MCF 10A (cell line): Measurements from ENCODE around the gene CCDC61. TPM values are rescaled to one million over a fixed set of nuclear protein-coding genes. Genes with fewer than 3 reads are reported as not detected.

Experiments used
- BruUV-seq: library from RNA; stranded (reverse); fragments of 400-500 nt; replicated peaks from 2 replicates; lab custom pipeline; 2021; lab: Mats Ljungman, UMichigan
- CTCF ChIA-PET: fragments of 300-600 bp; sonication (Branson Sonifier 250); formaldehyde crosslinking; extraction: SDS; loops from one replicate; lab custom pipeline; 2021; ENCODE audit warnings: antibody characterized with exemption, inconsistent platforms; lab: Yijun Ruan, JAX
- POLR2A ChIA-PET: fragments of 300-600, 350-650 bp; sonication (Branson Sonifier 250); formaldehyde crosslinking; extraction: SDS; loops from one replicate; lab custom pipeline; 2020; ENCODE audit warnings: antibody characterized with exemption, inconsistent platforms; lab: Yijun Ruan, JAX
- DNase-seq: peaks from one replicate; pipeline ENCODE4 v3.0.0-alpha.2; 2018; ENCODE audit not compliant: unreplicated experiment
- H3K27ac Mint-ChIP-seq: one replicate; pipeline ENCODE4 v1.8.0; 2022; ENCODE audit warnings: mild to moderate bottlenecking, low read depth, mixed read lengths; ENCODE audit not compliant: unreplicated experiment
- H3K27me3 Mint-ChIP-seq: one replicate; pipeline ENCODE4 v1.8.0; 2022; ENCODE audit warnings: mixed read lengths; ENCODE audit not compliant: insufficient read depth, unreplicated experiment
- H3K36me3 Mint-ChIP-seq: one replicate; pipeline ENCODE4 v1.8.0; 2022; ENCODE audit warnings: mild to moderate bottlenecking, moderate library complexity, mixed read lengths; ENCODE audit not compliant: insufficient read depth, unreplicated experiment
- H3K4me1 Mint-ChIP-seq: one replicate; pipeline ENCODE4 v1.8.0; 2022; ENCODE audit warnings: mixed read lengths; ENCODE audit not compliant: insufficient read depth, unreplicated experiment
- H3K4me3 Mint-ChIP-seq: one replicate; pipeline ENCODE4 v1.8.0; 2022; ENCODE audit warnings: mild to moderate bottlenecking, moderate library complexity, mixed read lengths; ENCODE audit not compliant: unreplicated experiment
- H3K9me3 Mint-ChIP-seq: one replicate; pipeline ENCODE4 v1.8.0; 2022; ENCODE audit warnings: mixed read lengths; ENCODE audit not compliant: unreplicated experiment
- CTCF ChIP-seq: fragments of 200-600 bp; IDR thresholded peaks from one replicate; pipeline ENCODE4 v1.8.0; 2022; ENCODE audit warnings: antibody characterized with exemption, mild to moderate bottlenecking; ENCODE audit not compliant: unreplicated experiment
- intact Hi-C: fragments of 100-400 bp; cut with micrococcal nuclease; formaldehyde crosslinking; loops from 2 replicates; pipeline ENCODE4 v1.14.1; 2022
- total RNA-seq: library from RNA; stranded (reverse); gene quantifications from 2 replicates; pipeline ENCODE4 v1.2.3, GENCODE V29; 2022

CCDC61 gene
- total RNA-seq, 1 experiment from 2014 or later = 18.9 TPM

DNA sequence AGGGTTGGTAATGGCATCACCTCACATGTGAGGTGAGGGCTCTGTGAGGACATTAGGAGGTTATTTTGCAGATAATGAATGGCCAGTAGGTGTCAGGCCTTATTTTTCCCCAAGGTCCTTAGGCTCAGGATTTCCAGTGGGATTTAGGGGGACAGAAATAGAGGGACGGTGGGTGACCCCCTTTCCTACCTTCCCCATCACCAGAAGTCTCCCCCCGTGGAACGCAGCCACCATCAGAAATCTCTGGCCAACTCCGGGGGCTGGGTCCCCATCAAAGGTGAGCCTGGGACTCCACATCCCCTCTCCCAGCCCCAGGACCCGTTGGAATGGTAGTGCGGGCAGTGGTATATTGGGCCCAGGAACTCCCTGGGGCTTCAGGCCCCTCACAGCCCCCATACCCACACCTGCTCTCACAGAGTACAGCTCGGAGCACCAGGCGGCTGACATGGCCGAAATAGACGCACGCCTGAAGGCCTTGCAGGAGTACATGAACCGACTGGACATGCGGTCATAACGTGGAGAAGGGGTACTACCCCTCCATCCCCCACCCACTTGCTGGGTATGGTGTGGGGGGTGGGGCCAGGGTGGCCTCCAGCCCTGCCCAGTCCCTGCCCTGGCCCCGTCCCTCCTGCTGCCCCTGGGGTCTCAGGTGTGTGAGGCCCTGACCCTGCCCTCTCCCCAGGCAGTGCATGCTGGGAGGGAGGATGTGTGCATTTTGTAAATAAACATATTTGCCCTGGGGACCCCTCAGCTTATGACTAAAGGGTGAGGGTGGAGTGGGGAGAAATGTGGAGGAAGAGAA is 22.8 kb downstream of the CCDC61 start:
- Mint-ChIP-seq H3K27me3 (no peaks in the 10 kb centered on the region), H3K36me3 (peaks cover 25% of the 10 kb centered on the region), H3K9me3 (no peaks in the 10 kb centered on the region), H3K4me1 (peaks cover 31% of the 10 kb centered on the region), H3K4me3 (no peak overlapping the region), H3K27ac (no peak overlapping the region)
- TF ChIP-seq CTCF = no peak
- no TSS peak for BruUV-seq
- intact Hi-C loops = no loop called here
- POLR2A ChIA-PET = interaction anchor here (1.1 kb wide), 2 partner anchors 13 to 23 kb away, joined by 3 read pairs; partner anchors contain the start of gene CCDC61
- no peak for DNase-seq
- CTCF ChIA-PET = interaction anchor here (0.7 to 4.9 kb wide), 7 partner anchors 11 to 174 kb away, joined by 3 to 33 read pairs (median 4); no protein-coding TSS in a partner anchor

GRCh38 chr19:46018729-46019251 is 23.5 kb downstream of the CCDC61 start:
- Mint-ChIP-seq H3K9me3 (no peaks in the 10 kb centered on the region), H3K27ac (no peak overlapping the region), H3K4me1 (peaks cover 31% of the 10 kb centered on the region), H3K36me3 (peaks cover 25% of the 10 kb centered on the region), H3K4me3 (no peak overlapping the region), H3K27me3 (no peaks in the 10 kb centered on the region)
- intact Hi-C loops = no loop called here
- no TSS peak for BruUV-seq
- TF ChIP-seq CTCF = no peak
- ChIA-PET POLR2A (interaction anchor here (1.1 kb wide), 1 partner anchor 24 kb away, joined by 3 read pairs; the partner anchor contains the start of gene CCDC61), CTCF (interaction anchor here (0.6 to 4.9 kb wide), 3 partner anchors 10 to 540 kb away, joined by 3 to 33 read pairs (median 3); no protein-coding TSS in a partner anchor)
- no peak for DNase-seq

DNA sequence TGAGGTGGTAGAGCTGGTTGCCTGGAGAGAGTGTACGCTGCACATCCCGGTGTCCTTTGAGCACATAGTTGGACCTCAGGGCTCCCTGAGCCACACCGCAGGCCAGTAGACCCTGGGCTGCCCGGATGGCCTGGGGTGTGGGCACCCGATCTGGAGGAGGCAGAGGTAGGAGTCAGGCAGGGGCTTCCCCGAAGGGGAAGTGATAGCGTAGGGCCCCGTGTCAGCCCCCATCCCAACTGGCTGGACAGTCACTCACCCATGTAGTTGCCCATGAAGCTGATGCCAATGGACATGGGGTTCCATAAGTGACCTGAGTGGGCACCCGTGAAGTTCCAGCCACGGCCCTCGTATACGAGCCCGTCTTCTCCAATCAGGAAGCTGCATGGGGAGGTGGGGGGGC is 24.0 kb downstream of the CCDC61 start:
- DNase-seq = no peak
- CTCF ChIA-PET = interaction anchor here (0.5 to 11.3 kb wide), 9 partner anchors 10 to 980 kb away, joined by 3 to 216 read pairs (median 3); no protein-coding TSS in a partner anchor

More for the DNA sequence above, 24.0 kb downstream of the CCDC61 start:
- no TSS peak for BruUV-seq
- no peak for TF ChIP-seq CTCF
- Mint-ChIP-seq H3K4me3 (no peak overlapping the region), H3K27me3 (no peaks in the 10 kb centered on the region), H3K27ac (peak overlapping the region; percentile 23), H3K9me3 (no peaks in the 10 kb centered on the region), H3K36me3 (peaks cover 25% of the 10 kb centered on the region), H3K4me1 (peaks cover 31% of the 10 kb centered on the region)
- intact Hi-C loops = no loop called here
- POLR2A ChIA-PET = interaction anchor here (0.6 kb wide), 1 partner anchor 27 kb away, joined by 3 read pairs; no protein-coding TSS in a partner anchor
